H54 (cell line): ENCODE data around the gene CBX2.

Source experiments
- DNase-seq: peaks from one replicate; pipeline ENCODE4 v3.0.0; 2011; ENCODE audit warnings: low spot score, mixed read lengths; ENCODE audit not compliant: insufficient read length
- FAIRE-seq: peaks from 3 replicates; lab custom pipeline; 2011; peaks lifted over from hg19 to GRCh38; lab: Jason Lieb, UNC
- POLR2A ChIP-seq: IDR thresholded peaks from 2 replicates; pipeline ENCODE4 v1.6.1; 2011; ENCODE audit warnings: low read depth, mild to moderate bottlenecking, low read length

Gene CBX2

GRCh38 chr17:79785017-79785899 lies 7.3 kb downstream of the CBX2 start:
- no peak for TF ChIP-seq POLR2A
- FAIRE-seq (no peak), DNase-seq (no peak)

GRCh38 chr17:79785900-79786810 lies 8.2 kb downstream of the CBX2 start:
- DNase-seq = no peak
- TF ChIP-seq POLR2A = no peak
- no peak for FAIRE-seq

GRCh38 chr17:79786930-79787643 lies 9.1 kb downstream of the CBX2 start:
- no peak for FAIRE-seq
- no peak for DNase-seq
- TF ChIP-seq POLR2A = no peak

GRCh38 chr17:79788455-79788854 lies 10.5 kb downstream of the CBX2 start:
- FAIRE-seq (no peak), DNase-seq (no peak)
- no peak for TF ChIP-seq POLR2A

GRCh38 chr17:79788989-79789942 lies 11.3 kb downstream of the CBX2 start:
- no peak for DNase-seq
- no peak for TF ChIP-seq POLR2A
- FAIRE-seq = no peak

- no peak for FAIRE-seq
- DNase-seq = peak; percentile 66
- TF ChIP-seq POLR2A = no peak
These were observed 12.2 kb downstream of the CBX2 start for GRCh38 chr17:79789943-79790804.

GRCh38 chr17:79790805-79791734 lies 13.1 kb downstream of the CBX2 start:
- DNase-seq = no peak
- no peak for TF ChIP-seq POLR2A
- FAIRE-seq = no peak

- DNase-seq (no peak), FAIRE-seq (no peak)
- no peak for TF ChIP-seq POLR2A
These were observed 13.8 kb downstream of the CBX2 start for GRCh38 chr17:79791735-79792161.

GRCh38 chr17:79792341-79792871 lies 14.5 kb downstream of the CBX2 start:
- FAIRE-seq (no peak), DNase-seq (no peak)
- no peak for TF ChIP-seq POLR2A
